ENCODE results near the gene PGBD4.
"Not testable (repeated sequence)": the region's sequence is repeated elsewhere in the genome, so short reads cannot be mapped to it uniquely, and the experiment has no call there.

The PGBD4 gene

DNA sequence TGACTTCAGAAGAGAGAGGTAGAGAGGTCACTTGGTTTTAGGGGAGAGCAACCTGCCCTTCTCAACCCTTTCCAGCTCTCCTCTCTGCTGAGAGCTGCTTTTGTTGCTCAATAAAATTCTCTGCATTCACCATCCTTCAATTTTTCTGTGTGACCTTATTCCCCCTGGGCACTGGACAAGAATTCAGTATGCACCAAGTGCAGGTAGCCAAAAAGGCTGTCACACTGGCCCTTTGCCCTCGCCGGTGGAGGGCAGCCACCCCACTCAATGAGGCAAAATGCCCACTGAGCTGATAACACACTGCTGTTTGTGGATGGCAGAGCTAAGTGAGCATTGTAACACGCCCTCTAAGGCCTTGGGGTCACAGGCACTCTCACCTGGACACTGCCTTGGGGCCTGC is 12.9 kb downstream of the PGBD4 start:
- DNase-seq, result no peak

DNA sequence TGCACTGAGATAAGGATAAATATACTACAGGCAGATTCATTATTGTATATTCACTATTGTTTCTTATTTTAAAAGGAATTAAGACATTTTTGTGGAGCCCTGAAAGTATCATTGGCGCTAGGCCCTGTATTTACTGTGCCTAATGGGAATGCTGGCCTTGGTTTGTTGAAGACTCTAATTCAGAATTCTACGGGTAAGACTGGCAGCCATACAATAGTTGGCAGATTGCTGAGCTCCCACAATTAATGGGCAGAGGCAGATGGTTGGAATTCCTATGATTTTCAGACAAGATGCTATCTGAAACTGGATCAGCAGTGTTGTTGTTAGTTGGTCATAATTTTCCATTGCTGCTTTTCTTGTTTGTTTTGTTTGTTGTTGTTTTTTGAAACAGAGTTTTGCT is 14.7 kb downstream of the PGBD4 start:
- no peak for DNase-seq

DNA sequence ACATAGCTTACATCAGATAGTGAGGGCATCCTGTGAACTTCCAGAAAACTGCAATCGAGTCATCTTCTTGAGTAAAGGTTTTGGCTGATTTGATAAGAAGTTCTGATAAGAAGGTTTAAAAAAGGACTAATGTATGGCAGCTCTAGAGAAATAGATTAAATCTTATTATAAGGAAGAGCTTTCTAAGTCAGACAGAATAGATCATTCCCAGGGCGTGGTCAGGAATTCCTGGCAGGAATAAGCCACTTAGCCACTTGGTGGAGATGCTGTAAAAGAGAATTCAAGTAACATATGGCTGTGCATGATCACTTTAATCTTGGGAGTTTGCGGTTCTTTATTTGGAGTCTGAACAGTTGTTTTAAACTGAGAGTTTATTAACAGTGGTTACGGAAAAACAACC is 17.4 kb downstream of the PGBD4 start:
- no peak for DNase-seq

DNA sequence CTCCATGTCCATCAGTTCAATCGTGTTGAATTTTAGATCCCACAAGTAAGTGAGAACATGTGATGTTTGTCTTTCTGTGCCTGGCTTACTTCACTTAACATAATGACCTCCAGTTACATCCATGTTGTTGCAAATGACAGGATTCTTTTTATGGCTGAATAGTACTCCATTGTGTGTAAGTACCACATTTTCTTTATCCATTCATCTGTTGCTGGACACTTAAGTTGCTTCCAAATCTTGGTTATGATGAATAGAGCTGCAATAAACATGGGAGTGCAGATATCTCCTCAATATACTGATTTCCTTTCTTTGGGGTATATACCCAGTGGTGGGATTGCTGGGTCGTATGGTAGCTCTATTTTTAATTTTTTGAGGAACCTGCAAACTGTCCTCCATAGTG is 18.5 kb downstream of the PGBD4 start:
- DNase-seq, result not testable (repeated sequence)

DNA sequence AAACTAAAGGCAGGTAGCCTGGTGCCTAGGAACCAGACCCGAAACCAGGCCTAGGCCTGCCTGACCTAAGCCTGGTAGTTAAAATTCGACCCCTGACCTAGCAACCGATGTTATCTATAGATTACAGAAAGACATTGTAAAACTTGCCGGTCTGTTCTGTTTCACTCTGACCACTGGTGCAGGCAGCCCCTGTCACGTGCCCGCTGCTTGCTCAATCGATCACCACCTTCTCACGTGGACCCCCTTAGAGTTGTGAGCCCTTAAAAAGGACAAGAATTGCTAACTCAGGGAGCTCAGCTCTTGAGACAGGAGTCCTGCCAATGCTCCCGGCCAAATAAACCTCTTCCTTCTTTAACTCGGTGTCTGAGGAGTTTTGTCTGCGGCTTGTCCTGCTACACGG is 19.9 kb downstream of the PGBD4 start:
- not testable (repeated sequence) for DNase-seq

DNA sequence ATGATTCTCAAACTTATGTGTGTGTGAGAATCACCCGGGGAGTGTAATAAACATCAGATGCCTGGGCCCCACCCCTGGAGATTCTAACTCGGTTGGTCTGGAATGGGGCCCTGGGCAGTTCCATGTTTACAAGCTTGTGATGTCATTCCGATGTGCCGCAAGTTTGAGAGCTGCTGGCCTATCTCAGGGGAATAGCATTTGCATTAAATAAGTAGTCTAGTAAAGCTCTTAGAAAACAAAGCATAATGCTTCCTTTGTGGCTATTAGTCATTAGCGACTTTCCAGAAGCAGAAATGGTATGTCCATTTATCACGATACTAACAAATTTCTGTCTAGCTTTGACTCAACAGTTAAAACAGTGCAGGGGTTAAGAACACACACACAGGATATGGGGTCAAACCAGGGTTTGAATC is 20.9 kb downstream of the PGBD4 start:
- DNase-seq, result no peak

DNA sequence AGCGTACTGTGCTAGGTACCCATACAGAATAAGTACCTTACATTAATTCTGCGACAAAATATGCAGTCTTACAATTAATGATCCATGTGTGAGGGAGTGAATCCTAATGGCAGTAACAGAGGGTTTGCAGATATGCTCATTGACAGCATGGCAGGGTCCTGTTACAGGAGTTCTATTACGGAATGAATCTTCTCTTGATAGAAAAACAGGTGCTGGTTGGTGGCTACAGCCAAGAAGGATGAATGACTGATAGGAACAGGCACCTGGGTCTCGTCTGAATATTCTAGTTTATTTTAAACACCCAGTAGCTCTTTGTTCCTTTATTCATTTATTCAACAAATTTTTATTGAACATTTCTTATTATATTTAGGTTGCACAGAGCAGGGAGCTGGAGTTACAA is 22.8 kb downstream of the PGBD4 start:
- no peak for DNase-seq

DNA sequence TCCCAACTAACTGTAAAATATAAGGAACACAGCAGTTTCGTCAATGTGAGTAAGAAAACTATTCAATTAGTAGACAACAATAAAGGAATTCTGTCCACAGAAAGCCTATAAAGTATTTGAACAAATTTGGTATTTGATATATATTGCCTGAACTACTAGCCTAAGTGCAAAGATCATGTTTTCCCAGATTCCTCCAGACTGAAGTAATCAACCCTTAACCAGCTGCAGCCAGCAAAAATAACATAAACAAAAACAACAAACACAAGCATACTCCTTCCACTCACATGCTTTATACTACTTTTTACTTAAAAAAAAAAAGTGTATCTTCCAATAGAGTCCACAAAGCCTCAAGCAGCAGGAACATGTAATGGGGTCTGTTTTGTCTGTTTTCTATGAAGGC is 24.1 kb downstream of the PGBD4 start:
- no peak for DNase-seq

DNA sequence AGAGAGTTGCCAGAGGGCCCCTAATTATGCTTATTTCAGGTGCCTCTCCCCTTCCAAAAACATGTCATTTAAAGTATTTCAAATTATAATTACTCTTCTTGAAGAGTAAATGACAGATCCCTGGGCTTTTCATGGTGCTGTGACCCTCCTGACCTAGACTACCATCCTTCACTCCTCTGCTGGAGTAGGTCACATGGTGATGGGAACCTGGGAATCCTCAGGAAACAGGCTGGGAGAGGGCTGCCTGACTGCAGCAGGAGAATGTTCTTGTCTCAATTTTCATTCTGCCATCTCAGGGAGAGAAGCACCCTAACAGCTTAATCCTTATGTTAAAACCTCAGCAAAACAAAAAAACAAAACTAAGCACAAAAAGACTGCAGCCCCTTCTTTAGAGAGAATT is 24.6 kb downstream of the PGBD4 start:
- no peak for DNase-seq

DNA sequence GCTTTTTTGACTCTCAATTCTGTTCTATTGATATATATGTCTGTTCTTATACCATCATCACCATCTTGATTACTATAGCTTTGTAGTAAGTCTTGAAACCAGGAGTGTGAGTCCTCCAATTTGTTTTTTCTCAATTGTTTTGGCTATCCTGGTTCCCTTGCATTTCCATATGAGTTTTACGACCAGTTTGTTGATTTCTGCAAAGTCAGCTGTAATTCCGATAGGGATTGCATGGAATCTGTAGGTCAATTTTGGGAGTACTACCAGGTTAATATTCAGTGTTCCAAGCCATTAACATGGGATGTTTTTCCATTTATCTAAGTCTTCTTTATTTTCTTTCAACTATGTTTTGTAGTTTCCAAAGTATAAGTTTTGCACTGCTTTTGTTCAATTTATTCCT is 27.0 kb downstream of the PGBD4 start:
- DNase-seq, result no peak

DNA sequence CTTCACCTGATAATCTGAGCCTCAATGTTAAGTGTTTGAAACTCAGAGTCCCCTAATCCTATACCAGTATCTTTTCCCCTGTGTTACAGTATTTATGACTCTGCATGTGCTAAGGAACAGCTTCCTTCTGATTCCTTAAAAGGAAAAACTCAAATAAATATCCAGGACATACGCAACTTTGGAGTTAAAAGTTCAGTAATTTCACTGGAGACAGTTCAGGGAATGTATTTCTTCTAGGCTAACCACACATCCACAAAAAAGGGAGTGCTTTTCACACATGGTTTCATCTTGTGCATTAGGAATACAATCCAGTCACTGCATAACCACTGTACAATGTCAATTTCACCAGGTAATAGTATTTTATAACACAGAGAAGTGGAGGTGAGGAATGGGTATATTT is 31.0 kb downstream of the PGBD4 start:
- no peak for DNase-seq

DNA sequence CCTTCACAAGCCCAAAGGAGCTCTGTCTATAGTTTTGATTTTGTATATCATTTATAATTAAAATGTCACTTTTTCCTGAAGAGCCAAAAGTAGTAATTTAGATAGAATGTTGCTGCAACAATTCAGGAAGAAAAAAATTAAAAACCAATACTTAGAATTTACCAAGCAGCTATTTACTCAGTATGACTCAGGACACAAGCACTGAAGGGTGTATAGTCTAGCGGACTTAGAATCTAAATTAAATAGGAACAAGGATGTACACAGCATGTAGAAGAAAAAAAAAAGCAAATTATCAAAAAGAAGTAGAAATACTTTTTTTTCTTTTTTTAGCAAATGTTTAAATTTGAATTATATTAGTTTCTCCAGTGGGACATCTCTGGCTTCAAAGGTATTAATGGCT is 31.6 kb downstream of the PGBD4 start:
- no peak for DNase-seq

DNA sequence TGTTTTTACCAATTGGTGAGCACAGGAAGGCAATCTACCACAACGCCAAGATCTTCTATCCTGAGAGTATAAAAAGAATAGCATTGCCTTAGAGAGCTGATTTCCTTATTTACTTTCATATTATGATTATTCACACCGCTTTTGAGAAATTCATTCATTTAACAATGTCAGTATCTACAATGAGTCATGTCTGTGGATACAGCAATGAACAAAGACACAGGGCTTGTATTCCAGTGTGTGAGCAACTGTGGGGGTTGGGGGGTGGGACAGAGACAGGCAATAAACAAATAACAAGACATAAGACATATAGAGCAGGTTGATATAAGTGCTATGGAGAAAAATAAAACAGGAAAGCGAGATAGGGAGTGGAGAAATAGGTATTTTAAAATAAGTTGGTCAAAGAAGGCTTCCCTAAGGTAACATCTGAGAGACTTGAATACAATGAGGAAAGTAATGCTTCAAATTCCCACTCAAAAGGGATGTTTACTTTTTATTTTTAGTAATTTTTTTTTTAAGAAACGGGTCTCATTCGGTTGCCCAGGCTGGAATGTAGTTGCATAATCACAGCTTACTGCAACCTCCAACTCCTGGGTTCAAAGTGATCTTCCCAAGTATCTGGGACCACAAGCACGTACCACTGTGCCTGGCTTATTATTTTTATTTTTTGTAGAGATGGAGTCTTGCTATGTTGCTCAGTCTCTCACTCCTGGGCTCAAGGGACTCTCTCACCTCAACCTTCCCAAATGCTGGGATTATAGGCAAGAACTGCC is 45.7 kb downstream of the PGBD4 start:
- no peak for DNase-seq

DNA sequence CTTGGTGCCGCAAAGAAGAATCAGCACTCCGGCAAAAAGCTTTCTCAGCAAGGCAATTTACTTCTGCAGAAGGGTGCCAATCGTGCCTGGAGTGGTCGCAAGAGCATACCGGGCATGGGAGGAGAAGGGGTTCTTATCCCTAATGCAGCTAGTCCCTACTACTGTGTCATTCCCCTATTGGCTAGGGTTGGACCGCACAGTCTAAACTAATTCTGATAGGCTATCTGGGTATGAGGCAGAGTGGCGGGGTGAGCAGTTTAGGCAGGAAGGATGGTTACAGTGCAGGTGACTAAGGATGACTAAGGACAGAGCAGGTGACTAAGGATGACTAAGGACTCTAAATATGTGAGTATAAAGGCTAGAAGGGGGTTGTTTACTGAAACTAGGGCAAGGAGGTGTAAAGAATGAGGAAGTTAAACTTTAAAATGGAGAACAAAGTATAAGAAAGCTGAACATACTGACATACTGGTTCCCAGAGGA is 52.9 kb downstream of the PGBD4 start:
- no peak for DNase-seq

DNA sequence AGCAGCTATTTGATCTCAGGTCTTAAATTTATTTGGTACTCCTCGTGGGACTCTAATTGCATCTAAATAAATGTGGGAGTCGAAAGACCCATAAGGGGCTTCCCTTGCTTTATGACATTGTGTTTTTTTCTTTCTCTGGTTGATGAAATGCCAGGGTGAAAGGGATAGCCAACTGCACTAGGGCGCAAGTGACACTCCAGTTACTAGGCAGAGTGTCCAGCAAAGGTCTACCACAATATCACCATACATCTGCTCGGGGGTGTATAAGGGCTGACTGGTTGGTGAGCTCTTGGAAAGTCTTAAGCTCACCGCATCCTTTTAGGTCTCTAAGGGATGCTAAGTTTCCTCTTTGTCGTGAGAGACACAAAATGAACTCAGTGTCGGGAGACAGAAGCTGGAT is 54.0 kb downstream of the PGBD4 start:
- no peak for DNase-seq

Data from NCI-H510A treated with DMSO at 0.1 percent for 48 hours (cell line).